GM19324 (cell line): ENCODE data around the gene GAK.

ENCODE experiments used
- ATAC-seq: cut with Tn5 transposase; IDR thresholded peaks from one replicate; pipeline ENCODE4 v1.9.1; 2021; ENCODE audit warnings: mild to moderate bottlenecking, moderate library complexity; ENCODE audit not compliant: unreplicated experiment, low FRiP score

GAK gene

GRCh38 chr4:910366-911091, 21.6 kb downstream of the GAK start:
- no peak for ATAC-seq

GRCh38 chr4:909821-910220, 22.3 kb downstream of the GAK start:
- ATAC-seq: no peak

GRCh38 chr4:909131-909571, 23.0 kb downstream of the GAK start:
- ATAC-seq: no peak

- no peak for ATAC-seq
These were observed 24.3 kb downstream of the GAK start for GRCh38 chr4:907691-908425.

GRCh38 chr4:907103-907400, 25.1 kb downstream of the GAK start:
- ATAC-seq: no peak

GRCh38 chr4:906339-907102, 25.6 kb downstream of the GAK start:
- no peak for ATAC-seq

- no peak for ATAC-seq
These were observed 26.4 kb downstream of the GAK start for GRCh38 chr4:905485-906338.

GRCh38 chr4:903066-904046, 28.8 kb downstream of the GAK start:
- ATAC-seq: no peak

- no peak for ATAC-seq
These were observed 30.8 kb downstream of the GAK start for GRCh38 chr4:901192-901910.

- ATAC-seq: no peak
These were observed 31.4 kb downstream of the GAK start for GRCh38 chr4:900721-901120.

GRCh38 chr4:900073-900472, 32.0 kb downstream of the GAK start:
- no peak for ATAC-seq

- no peak for ATAC-seq
These were observed 32.6 kb downstream of the GAK start for GRCh38 chr4:899556-899906.

- no peak for ATAC-seq
These were observed 33.1 kb downstream of the GAK start for GRCh38 chr4:898869-899555.

- no peak for ATAC-seq
These were observed 34.0 kb downstream of the GAK start for GRCh38 chr4:898123-898522.

GRCh38 chr4:896630-897029, 35.5 kb downstream of the GAK start:
- ATAC-seq: no peak

- ATAC-seq: no peak
These were observed 35.9 kb downstream of the GAK start for GRCh38 chr4:896216-896615.

GRCh38 chr4:895596-895995, 36.5 kb downstream of the GAK start:
- ATAC-seq: no peak

- ATAC-seq: no peak
These were observed 38.0 kb downstream of the GAK start for GRCh38 chr4:893995-894705.
